8988T (cell line): Measurements from ENCODE around the gene ABAT.
"Not testable (repeated sequence)": the region's sequence is repeated elsewhere in the genome, so short reads cannot be mapped to it uniquely, and the experiment has no call there.

Experiments
- DNase-seq: peaks from one replicate; pipeline ENCODE4 v3.0.0; 2011

Gene ABAT

DNA sequence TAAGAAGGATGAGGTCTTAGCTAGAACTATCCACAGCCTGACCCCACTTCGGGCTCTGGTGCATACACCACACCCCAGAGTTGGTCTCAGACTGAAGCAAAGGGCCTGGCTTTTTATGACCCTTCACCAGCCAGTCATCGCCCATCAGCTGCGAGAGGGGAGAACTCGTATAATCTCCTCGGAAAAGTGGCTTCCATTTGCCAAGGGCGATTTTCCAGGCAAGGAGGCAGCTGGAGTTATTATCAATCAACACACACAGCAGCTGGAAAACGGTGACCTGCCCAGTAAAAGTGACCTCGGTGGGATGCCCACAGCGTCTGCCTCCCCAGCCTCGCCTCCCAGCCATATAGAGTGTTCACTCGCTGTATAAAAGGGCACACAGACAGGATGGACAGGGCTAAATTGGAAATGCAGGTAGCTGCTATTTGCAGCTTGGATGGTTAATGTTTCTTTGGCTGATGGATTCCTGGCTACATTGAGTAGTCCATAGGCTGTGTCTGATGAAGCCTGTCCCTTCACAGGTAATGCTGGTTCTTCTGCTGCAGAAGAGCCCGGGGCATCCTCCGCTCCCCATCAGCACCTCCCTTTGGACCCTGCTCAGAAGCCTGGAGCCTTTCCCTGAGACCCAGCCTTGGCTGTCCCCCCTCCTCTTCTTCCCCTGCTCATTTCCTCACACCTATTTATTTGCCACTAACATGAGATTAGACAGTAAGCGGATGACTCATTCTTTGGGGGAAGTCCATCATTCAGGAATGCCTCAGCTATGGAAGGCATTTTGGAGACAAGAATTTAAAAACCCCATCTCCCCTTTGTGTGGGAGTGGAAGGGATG is 77.3 kb downstream of the ABAT start:
- peak; percentile 35 for DNase-seq

DNA sequence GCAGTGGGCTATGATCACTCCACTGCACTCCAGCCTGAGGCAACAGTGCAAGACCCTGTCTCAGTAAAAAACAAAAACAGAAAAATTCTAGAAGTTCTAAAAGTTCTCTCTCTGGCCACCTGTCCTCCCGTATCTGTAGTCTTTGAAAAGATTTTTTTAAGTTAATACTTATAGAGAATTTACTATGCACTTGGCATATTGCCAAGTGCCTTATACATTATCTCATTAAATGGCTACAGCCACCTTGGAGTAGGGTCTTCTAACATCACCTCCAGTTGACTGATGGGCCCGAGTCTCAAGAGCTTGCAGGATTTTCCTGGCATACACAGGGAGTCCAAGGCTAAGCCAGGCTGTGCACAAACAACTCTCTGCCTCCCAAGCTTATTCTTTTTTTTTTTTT is 78.3 kb downstream of the ABAT start:
- DNase-seq = no peak

GRCh38 chr16:8753416-8754054 is 79.1 kb downstream of the ABAT start:
- DNase-seq = no peak

DNA sequence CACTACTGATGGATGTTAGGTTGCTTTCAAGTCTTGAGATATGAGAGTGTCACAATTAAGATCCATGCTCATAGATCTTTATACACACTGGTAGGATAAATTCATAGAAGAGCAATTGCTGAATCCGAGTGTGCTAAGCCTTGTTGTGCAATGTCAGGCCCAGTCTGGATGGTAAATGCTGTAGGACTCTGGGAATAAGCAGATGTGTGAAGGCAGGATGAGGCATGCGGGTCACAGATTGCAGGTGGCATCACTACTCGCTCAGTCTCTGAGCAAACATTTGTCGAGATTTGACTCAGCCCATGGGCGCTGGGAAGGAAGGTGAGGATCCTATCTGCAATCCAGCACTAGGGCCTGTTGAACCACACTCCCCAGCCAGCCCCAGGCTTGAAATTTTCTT is 82.3 kb downstream of the ABAT start:
- DNase-seq = no peak

GRCh38 chr16:8758022-8758421 is 83.6 kb downstream of the ABAT start:
- DNase-seq = no peak

- no peak for DNase-seq
Measured at GRCh38 chr16:8760021-8760420, 85.6 kb downstream of the ABAT start.

DNA sequence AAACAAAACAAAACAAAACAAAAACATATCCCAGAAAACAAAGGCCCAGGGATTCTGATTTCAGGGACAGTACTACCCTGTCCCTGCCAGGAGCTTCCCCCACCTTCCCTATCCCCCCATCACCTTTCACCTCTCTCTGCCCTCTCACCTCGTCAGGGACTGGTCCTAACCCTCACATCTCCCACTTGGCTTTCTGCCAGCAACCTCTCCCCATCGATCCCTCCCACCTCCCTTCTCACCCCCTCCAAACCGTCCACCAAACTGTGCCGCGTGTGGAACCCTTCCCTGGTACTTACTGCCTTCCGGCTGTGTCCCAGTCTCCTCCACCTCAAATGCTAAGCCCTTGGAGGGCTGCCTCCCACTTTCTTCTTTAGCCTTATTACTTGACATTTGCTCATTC is 86.7 kb downstream of the ABAT start:
- no peak for DNase-seq

DNA sequence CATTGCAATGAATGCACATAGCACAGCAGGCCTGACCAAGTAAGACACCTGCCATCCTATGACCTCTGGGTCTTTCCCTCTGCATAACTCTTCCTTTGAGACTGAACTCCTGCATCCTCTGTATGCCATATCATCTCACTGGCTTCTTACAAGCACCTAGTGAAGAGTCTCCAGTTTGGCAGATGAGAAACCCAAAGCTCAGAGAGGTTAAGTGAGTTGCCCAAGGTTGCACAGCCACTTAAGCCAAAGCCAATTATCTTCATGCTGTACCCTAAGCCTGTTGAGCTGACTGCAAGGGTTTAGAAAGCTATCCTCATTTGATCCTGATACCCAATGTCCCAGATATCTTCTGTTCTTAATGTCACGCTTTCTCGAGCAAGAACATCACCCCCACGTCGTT is 87.8 kb downstream of the ABAT start:
- DNase-seq = no peak

DNA sequence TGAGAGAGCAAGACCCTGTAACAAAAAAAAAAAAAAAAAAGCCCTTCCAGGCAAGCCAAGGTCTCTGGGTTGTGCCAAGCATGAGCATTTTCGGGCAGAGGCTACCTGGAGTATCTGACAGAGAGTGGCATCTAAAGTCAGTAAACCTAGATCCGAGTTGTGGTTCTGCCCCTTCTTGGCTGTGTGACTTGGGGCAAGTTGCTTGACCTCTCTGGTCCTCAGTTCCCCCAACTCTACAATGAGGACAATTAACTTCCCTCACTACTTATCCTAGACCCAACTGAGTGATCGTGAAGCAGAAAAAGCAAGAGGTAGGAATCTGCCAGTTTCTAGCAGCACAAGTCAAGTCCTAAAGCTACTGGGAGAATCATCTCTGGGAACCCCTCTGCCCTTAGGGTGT is 88.7 kb downstream of the ABAT start:
- no peak for DNase-seq

GRCh38 chr16:8763899-8764298 is 89.5 kb downstream of the ABAT start:
- DNase-seq = no peak

- no peak for DNase-seq
Measured at GRCh38 chr16:8764525-8765250, 90.3 kb downstream of the ABAT start.

DNA sequence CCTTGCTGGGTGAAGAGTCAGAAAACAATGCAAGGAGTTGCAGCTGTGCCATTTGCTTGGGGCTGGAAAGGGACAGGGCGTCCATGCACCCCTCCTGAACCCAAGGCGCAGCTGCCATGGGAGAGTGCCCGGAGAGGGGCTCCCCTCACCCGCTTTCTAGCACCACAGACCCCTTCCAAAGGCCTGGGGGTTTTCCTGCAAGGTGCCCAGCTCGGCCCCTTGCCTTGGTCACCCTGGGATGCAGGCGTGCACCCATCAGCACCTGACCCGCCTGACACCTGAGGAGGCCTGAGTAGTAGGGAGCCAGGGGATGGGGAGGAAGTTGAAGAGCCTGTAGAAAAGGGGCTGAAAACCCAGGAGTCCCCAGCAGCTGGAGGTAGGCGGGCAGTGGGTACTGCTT is 92.8 kb downstream of the ABAT start:
- DNase-seq = no peak

DNA sequence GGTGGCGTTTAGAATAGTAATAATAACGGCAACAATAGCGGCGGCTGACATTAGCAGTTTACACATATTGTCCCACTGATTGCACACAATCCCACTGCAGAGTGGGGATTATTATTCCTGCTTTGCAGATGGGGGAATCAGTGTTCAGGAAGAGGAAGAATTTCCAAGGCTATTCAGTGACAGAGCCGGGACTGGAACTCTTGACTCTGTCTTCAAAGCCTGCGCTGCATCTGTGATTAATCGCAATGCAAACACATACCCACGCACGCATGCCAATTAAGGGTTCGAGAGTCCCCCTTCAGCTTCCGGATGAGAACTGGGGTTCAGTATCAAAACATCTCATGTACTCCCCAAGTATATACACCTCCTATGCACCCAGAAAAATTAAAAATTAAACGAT is 93.9 kb downstream of the ABAT start:
- no peak for DNase-seq

DNA sequence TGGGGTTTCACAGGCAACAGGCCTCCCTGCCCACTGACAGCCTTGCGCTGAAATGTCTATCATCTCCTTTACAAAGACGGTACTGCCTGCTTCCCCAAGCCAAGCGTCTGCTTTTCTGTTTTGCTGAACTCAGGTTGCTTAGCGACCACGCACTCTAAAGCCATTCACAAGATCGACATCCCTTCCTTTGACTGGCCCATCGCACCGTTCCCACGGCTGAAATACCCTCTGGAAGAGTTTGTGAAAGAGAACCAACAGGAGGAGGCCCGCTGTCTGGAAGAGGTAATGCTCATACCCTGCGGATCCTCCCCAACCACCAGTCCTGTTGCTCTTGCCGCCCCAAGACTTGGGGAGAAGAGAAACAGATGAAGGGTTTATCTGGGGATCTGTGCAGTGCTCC is 94.3 kb downstream of the ABAT start:
- no peak for DNase-seq

- no peak for DNase-seq
Measured at GRCh38 chr16:8773537-8773936, 99.1 kb downstream of the ABAT start.

GRCh38 chr16:8774208-8774607 is 99.8 kb downstream of the ABAT start:
- no peak for DNase-seq

DNA sequence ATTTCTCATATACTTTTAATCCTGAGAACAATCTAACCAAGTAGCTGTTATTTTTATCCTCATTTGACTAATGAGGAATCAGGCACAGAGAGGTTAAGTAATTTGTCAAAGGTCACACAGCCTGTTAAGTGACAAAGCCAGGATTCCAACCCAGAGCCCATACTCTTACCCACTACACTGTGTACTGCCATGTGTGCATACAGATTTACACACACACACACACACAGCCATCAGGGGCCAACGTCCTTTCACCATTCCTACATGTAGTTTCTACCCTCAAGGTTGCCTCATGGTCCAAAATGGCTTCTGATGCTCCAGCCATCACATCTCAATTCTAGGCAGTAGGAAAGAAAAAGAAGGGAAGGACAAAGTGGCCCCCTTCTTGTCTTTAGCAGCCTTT is 100.9 kb downstream of the ABAT start:
- no peak for DNase-seq

DNA sequence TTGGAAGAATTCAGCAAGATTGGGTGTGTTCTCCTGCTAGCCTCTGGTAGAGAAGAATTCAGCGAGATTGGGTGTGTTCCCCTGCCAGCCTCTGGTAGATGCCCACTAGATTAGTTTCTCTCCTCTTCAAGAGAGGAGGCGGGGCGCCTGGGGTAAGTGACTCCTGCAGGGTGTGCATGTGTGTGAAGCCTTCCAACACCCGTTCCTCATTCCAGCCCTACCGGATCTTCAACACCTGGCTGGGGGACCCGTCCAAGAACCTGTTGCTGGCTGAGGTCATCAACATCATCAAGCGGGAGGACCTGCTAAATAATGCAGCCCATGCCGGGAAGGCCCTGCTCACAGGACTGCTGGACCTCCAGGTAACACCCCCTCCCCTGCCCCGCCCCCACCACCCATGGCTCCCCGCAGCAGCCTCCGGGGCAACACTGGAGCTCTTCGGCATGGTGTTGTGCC is 101.7 kb downstream of the ABAT start:
- no peak for DNase-seq

GRCh38 chr16:8777217-8777616 is 102.8 kb downstream of the ABAT start:
- DNase-seq = no peak

- DNase-seq = no peak
Measured at GRCh38 chr16:8781797-8782196, 107.4 kb downstream of the ABAT start.

- no peak for DNase-seq
Measured at GRCh38 chr16:8782673-8783072, 108.3 kb downstream of the ABAT start.

- no peak for DNase-seq
Measured at GRCh38 chr16:8785408-8785807, 111.0 kb downstream of the ABAT start.

DNA sequence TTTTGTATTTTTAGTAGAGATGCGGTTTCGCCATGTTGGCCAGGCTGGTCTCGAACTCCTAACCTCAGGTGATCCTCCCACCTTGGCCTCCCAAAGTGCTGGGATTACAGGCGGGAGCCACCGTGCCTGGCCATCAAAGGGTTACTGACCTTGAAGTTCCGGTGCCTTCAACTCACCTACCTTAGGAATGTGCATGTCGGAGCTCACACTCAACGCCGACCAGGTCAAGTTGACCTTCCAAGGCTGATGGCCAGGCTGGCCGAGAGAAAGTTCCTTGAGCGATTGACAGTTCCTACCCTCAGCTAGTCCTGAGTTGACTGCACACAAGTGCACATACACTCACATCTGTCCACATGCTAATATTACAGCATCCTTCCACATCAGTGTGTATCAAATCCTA is 111.9 kb downstream of the ABAT start:
- DNase-seq = not testable (repeated sequence)

GRCh38 chr16:8788578-8789172 is 114.3 kb downstream of the ABAT start:
- no peak for DNase-seq
